GM19467 (cell line): ENCODE measurements around the gene ROPN1L.
"Not testable (repeated sequence)": the region's sequence is repeated elsewhere in the genome, so short reads cannot be mapped to it uniquely, and the experiment has no call there.

Source experiments
- ATAC-seq: cut with Tn5 transposase; IDR thresholded peaks from one replicate; pipeline ENCODE4 v1.9.1; 2021; ENCODE audit warnings: mild to moderate bottlenecking, moderate library complexity; ENCODE audit not compliant: unreplicated experiment

Gene ROPN1L

DNA sequence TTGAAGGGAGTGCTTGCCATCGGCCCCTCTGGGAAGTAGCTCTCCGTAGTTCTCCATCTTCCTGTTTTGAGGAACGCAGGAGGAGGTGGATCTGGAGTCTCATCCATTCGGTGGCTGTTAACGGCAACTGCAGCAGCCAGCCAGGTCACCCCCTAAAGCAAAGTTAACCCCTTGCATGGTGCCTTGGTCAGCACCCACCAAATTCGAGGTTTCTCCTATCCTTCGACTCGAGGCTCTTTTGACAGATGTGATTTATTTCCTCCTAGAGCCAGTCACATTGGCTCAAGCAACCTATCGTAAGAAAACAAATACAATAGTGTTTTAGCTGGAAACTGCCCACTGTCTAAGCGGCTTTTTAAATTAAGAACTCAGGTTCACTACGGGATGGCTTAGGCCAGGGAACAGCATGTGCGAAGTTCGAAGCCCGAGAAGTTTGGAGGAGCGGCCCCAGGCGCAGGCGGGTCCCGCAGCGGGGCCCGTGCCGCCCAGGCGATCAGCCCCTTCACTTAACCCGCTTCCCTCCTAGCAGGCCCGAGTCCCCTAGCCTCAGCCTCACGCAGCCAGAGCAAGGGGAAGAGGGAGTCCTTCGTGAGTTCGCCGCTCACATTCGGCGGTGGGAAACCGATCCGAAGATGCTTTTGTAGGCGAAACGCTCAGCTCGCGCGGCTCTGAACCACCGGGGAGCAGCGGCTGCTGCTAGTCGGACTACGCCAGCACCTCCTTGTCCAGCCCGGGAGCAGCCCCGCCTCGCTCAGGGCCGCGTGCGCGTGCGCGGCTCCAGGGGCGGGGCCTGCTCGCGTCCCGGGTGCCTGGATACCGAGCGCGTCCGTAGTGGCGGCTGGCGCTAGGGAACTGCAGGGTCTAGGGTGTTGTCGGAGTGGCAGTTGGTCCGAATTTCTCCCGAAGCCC, at the start of gene ROPN1L:
Gene ROPN1L (plus strand): TSS at position 797 of the 909 bp plus-strand sequence. CDS start 289 bp downstream, outside the sequence.
- ATAC-seq = peak; percentile 97

DNA sequence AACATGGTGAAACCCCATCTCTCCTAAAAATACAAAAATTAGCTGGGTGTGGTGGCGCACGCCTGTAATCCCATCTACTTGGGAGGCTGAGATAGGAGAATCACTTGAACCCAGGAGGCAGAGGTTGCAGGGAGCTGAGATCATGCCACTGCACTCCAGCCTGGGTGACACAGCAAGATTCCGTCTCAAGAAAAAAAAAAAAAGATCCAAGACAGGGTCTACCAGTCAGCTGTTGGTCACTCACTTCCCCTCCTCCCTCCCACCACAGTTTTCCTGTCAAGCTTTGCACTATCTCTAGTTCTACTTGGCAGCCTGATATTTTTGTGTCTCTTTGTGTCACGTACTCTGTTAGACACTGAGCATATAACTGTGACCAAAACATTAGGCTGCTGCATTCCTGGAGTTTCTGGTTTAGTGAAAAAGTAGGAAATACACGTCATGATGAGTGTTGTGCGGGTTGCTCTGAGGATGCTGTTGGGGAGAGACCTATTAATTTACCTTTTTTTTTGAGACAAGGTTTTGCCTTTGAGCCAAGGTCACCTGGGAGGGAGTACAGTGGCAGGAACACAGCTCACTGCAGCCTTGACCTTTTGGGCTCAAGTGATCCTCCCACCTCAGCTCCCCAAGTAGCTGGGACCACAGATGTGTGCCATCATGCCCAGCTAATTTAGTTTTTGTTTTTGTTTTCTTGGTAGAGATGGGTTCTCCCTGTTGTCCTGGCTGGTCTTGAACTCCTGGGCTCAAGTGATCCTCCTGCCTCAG, 48.9 kb upstream of the ROPN1L start:
- not testable (repeated sequence) for ATAC-seq

DNA sequence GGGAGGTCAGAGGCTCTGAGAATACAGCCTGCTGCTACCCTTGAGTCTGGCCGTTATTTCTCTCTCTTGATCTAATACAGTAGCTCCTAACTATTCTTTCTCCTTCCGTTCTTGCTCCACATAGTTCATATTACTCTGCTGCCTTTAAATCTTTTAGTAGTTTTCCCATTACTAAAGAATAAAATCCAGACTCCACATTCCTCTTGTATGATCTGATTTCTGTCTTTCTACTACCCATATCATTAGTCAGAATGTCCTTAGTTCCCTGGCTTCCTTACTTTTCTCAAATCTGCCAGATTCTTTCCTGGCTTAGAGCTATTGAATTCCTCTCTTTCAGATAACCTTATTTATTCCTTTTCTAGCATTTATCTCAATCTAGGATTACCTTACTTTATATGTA, 48.2 kb upstream of the ROPN1L start:
- ATAC-seq = no peak

DNA sequence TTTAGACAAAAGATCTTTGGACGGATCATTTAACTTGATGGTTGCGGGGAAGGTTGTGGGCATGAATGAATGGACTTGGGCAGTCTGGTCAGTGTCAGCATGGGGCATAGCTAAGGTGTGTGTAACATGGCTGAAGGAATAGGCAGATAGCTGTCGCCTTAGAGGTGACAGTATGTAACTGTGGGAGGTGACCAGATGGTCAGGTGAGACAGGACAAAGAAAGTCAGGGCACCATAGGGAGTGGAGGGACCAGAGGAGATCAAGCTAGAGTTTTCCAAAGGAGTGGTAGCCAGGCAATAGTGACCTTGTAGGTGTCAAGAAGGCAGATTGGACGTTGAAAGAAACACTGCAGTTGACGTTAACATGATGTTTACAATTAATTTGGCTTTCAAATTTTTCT, 45.1 kb upstream of the ROPN1L start:
- ATAC-seq = no peak

DNA sequence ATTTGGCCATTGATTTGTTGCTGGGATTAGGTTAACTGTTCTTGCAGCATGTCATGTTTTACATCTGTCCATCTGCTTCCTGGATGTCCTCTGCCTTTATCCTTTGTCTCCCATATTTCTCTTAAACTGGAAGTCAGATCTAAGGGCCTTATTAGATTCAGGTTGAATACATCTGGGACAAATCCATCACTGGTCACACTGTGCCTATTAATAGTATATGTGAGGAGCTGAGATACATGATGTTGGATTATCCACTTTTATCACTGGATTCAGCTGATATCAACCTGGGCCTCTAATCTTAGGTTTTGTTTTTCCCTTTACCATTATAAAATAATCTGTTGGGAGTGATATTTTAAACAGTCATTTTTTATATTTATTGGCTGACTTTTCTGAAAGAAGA, 41.8 kb upstream of the ROPN1L start:
- ATAC-seq = no peak

DNA sequence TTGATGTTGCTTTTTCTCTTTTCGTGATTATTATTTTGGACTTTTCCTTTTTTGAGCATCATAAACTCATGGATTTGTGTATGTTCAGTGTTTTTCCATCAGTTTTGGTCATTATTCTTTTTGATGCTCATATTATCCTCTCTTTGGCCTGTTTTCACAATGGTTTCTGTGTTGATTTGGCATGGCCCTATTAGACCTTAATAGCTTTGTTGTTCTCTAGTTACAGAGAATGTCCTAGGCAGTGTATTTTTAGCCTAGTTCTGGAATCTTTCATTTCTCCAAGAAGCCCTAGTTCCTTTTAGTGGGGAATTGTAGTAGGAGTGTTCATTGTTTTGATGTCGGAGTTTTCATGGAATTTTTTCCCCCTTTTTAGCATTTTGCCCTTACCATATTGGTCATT, 41.3 kb upstream of the ROPN1L start:
- no peak for ATAC-seq

DNA sequence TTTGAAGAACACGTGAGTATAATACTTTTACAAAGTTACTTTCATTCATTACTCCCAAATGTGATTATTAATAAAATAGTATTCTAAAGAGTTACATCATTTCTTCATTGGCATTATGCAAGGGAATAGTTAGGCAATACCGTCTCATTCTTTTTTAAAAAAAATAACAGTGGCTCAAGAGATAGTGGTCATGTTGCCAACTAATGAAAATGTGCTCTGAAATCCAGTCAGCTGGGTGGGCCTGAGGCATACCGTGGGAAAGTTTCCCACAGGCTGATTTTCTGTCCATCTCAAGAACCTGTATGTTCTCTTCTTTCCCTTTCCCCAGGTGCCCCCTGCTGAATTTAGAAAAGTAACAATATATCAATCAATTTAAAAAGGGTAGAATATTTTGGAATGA, 40.8 kb upstream of the ROPN1L start:
- no peak for ATAC-seq

DNA sequence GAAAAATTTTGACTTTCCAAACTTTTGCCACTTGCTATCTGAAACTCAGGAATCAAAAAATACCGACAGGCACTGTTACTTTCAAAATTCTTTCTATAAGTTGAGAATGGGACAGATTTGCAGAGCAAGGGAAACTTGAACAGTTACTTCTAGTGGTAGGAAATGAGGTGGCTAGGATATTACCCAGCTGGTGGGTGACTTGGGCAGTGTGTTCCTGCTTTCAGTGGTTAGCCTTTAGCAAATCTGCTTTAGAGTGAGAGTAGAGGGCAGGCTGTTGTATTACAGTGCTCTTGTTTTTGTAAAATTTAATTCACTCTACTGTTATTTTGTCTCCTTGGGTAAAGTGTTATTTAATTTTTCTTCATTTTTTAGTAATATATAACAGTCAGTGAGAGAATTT, 40.2 kb upstream of the ROPN1L start:
- peak; percentile 71 for ATAC-seq

DNA sequence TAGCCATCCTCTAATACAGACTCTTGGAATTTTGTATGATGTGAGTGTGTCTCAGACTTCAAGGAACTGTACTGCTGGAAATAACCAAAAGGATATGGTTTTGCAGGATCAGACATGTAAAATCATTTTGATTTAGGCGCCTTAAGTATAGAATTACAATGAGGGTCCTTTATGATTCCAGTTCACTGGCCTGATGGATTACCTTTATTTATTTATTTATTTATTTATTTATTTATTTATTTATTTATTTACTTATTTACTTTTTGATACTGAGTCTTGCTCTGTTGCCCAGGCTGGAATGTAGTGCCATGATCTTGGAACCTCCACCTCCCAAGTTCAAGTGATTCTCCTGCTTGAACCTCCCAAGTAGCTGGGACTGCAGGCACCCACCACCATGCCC, 37.9 kb upstream of the ROPN1L start:
- ATAC-seq = no peak

DNA sequence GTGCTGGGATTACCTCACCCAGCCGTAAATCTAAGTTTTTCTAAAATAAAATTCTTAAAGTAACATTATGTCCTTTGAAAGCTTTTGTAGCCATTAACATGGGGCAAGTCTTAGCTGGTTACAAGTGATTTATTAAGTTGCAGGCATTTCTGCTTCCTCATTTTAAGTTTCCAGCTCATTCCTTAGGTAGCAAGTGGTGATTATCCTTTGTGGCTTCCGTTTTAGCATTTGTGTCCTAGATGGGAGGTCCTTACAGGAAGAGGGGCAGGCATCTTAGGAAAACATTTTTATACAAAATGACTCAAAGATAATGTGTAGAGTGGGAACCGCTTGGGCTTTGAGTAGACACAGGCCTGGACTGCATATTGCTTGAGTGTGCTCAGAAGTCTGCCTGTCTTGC, 35.0 kb upstream of the ROPN1L start:
- no peak for ATAC-seq

DNA sequence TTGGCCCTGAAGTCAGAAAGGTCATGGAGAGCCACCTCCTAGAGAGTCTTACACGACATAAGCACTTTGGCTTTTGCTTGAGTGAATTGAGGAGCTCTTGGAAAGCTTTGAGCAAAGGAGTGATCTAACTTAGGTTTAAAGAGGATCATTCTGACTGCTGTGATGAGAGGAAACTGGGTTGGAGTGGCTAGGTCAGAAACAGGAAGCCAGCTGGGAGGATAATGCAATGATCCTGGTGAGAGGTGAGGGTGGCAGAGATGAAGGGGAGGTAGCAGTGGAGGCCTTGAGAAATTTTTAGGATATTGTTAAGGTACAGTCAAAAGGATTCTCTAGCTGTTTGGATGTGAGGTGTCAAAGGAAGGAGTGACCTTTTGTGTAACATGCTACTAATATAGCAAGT, 32.2 kb upstream of the ROPN1L start:
- no peak for ATAC-seq

DNA sequence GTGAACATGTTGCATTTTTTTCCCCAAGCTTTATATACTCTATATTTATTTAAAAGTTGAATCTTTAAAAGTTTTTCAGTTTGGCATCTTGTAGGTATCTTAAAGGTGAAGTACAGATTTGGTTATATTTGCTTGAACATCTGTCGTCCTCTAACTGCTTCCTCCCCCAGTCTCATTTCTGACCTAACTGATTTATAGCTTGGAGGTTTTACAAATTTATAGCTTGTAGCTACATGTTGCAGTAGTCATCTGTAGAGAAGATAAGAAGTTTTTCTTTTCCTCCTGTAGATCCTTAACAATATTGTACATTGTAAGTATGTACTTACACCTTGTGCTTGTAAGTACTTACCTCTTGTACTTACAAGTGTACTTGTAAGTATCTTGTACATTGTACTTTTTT, 31.0 kb upstream of the ROPN1L start:
- ATAC-seq = no peak

DNA sequence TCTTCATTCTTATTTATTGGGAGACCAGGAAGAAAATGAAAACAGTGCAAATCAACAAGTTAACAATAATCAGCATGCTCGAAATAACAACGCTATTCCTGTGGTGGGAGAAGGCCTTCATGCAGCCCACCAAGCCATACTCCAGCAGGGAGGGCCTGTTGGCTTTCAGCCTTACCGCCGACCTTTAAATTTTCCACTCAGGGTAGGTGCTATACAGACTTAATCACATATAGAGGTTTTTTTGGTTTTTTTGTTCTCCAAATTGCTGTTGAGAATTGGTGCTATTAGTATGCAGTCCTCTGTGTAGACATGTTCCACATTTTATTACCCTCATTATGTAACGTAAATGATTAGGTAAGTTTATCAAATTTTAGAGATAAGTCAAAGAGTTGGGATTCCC, 30.3 kb upstream of the ROPN1L start:
- no peak for ATAC-seq

DNA sequence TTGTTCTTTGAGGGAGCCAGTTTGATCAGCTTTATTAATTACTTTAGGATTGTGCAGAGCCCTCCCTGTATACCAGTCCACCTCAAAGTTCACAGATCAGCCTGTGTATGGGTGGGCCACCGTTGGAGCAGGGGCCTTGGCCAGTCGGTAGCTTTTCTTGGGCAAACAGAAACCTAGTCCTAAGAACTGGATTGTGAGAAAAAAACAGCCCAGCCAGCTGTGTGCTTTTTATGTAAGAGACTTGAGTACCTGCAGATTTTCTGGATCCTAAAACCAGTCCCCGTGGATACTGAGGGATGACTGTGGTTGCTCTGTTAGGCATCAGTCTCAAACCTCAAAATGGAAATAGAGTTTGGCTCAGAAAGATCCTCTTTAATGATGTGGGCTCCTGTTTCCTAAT, 24.8 kb upstream of the ROPN1L start:
- no peak for ATAC-seq

DNA sequence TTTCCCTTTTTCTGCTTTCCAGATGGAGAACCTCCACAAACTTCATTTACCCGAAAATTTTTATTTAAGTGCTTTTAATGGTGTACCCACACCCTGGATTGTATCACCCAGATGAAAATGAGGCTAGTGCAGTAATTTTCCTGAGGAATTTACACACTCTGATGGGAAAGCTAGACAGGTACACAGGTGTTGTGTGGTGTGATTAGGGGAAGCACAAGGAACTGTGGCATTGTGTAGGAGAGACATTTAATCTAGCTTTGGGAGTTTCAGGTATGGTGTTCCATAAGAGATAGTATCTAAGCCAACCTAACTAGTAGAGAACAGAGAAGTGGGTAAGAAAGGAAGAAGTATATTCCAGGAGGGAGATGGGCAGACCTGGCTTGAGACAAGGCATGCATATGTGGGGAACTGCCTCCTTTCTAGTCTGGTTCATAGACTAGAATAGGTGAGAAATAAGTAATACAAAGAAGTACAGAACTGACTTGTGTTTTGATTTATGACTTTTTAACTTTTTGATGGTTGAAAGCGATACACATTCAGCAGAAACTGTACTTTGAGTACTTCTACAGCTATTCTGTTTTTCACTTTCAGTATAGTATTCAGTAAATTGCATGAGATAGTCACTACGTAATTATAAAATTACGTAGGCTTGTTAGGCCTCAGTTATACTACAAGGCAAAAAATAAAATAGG, 22.9 kb upstream of the ROPN1L start:
- no peak for ATAC-seq

DNA sequence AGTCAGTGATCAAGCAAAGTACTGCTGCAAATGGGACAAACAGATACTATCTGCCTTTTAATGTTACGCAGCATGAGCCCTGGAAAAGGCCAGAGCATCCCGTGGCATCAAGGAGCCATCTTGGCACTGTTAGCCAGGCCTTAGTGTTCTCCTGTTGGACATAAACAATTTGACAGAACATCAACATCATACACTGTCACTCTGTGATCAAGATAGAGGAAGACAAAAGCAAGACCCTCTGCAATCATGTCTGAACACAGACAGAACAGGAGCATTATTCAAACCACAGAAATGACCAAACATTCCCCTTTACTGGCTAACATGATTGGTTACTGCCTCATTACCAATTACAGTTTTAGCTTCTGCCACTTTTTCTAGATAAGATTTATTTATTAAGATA, 21.2 kb upstream of the ROPN1L start:
- no peak for ATAC-seq

DNA sequence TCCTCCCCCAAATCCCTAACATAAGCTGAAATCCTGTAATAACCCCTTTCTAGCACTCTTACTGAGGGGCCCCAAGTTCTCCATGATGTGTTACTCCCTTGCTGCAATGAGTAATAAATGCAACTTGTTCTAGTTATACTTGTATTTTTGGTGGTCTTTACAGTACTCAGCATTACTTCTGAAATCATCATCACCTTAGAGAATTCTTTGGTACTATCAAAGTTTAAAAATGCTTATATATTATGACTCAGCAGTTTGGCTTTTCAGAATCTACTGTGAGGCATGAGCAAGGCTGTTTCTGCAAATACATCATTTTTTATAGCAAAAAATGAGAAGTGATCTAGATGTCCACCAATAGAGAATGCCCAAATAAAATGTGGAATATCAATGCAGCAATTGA, 20.7 kb upstream of the ROPN1L start:
- ATAC-seq = no peak

DNA sequence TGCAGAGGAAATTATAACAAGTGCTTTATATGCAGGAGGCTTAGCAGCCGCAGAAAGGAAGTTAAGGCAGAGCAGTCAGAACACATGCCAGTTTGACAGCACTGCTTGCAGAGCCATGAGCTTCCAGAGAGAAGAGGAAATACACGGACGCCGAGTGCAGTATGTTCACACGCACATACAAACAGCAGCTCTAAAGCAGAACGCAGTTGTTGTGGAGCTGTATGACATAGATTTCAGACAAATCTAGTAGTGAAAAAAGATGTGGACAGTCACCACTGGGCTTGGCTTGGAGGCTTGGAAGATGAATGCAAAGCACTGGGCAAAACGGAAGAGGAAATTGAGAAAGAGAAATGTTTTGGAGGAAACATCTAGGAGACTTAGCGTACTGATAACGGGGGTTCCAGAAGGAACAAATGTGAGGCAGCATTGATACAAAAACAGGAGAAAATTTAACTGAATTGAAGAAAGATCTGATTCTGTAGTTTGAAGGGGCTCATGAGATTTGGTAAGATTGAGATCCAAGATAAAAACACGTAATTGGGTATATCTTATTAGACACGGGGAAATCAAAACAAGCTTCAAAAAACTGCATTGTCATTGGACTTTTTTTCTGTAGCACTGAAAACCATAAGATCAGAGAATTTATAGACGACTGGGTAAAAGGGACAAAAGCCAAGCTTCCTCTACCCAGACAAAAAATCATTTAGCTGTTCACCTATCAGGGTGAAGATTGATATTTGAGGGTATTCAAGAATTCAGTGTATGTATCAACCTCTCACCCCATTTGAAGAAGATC, 19.6 kb upstream of the ROPN1L start:
- ATAC-seq = no peak

DNA sequence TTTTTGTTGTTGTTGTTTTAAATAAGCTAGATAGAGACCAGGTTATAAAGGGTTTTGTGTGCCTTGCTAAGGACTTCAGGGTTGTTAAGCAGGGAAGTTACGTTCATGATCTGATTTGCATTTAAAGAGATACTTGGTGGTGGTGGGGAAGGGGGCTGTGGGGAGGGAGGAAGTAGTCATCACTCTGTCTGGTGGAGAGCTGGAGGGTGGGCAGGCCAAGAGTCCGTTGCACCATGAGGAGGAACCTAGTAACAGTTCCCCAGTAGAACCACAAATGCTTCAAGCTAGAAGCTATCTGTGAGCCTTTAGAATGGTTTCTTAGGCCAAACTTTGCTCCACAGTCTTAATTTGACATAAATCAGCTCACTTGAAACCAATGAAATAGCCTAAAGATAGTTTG, 18.7 kb upstream of the ROPN1L start:
- no peak for ATAC-seq

DNA sequence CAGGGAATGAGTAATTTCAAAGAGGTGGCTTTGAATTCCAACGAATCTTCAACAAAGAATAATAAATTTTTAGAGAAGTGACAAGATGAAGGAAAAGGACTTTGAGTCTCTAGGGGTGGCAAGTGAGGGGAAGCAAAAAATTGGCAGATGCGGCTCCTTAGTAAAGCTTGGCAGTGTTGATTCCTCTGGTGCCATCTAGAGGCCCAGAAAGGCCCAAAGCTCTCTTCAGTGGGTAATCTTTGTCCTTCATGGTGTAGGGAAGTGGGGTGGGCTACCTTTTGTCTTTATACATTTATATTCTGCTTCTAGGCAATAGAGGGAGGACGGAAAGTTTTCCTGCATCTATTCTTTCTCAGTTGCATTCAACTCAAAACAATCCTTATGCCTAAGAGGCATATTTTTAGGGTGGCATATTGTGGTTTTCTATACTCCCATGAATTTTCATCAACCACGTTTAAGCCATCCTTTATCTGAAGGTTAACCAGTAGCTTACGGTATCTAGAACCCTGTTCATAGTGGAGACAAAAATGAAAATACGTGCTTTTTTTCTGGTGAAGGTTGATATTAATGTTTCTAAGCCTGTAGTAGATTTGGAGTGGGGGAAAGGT, 17.5 kb upstream of the ROPN1L start:
- no peak for ATAC-seq
